ENCODE data around the gene PCYT1A.

DNA sequence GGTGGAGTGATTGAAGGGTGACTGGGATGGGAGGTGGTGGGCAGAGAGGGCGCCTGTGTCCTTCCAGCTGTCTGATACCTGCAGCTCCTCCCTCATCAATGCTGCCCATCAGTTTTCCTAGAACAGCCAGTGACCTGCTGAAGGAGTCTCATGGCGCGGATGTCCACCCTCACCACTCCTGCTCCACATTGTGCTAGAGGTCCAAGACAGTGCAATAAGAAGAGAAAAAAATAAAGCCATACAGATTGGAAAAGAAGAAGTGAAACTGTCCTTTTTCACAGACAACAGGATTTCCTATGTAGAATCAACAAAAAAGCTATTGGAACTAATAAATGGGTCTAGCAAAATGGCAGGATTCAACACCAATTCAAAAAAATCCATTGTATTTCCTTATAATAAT is 83.7 kb downstream of the PCYT1A start:
- TF ChIP-seq, protein P1, sequence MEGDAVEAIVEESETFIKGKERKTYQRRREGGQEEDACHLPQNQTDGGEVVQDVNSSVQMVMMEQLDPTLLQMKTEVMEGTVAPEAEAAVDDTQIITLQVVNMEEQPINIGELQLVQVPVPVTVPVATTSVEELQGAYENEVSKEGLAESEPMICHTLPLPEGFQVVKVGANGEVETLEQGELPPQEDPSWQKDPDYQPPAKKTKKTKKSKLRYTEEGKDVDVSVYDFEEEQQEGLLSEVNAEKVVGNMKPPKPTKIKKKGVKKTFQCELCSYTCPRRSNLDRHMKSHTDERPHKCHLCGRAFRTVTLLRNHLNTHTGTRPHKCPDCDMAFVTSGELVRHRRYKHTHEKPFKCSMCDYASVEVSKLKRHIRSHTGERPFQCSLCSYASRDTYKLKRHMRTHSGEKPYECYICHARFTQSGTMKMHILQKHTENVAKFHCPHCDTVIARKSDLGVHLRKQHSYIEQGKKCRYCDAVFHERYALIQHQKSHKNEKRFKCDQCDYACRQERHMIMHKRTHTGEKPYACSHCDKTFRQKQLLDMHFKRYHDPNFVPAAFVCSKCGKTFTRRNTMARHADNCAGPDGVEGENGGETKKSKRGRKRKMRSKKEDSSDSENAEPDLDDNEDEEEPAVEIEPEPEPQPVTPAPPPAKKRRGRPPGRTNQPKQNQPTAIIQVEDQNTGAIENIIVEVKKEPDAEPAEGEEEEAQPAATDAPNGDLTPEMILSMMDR (IDR thresholded peaks at IDR 0.05; ENCODE audit: low read length), result no peak
- TF ChIP-seq EZH2 (optimal IDR thresholded peaks at IDR 0.05; ENCODE audit: low read depth, low read length), result no peak

Measured in MM.1S (cell line).